ENCODE measurements around the gene SLCO1A2.
"Not testable (repeated sequence)": the region's sequence is repeated elsewhere in the genome, so short reads cannot be mapped to it uniquely, and the experiment has no call there.

SLCO1A2 gene, protein sequence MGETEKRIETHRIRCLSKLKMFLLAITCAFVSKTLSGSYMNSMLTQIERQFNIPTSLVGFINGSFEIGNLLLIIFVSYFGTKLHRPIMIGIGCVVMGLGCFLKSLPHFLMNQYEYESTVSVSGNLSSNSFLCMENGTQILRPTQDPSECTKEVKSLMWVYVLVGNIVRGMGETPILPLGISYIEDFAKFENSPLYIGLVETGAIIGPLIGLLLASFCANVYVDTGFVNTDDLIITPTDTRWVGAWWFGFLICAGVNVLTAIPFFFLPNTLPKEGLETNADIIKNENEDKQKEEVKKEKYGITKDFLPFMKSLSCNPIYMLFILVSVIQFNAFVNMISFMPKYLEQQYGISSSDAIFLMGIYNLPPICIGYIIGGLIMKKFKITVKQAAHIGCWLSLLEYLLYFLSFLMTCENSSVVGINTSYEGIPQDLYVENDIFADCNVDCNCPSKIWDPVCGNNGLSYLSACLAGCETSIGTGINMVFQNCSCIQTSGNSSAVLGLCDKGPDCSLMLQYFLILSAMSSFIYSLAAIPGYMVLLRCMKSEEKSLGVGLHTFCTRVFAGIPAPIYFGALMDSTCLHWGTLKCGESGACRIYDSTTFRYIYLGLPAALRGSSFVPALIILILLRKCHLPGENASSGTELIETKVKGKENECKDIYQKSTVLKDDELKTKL

GRCh38 chr12:21334771-21335325 is at the start of gene SLCO1A2:
Gene SLCO1A2, minus strand, starts transcription at chr12:21334917. Its CDS starts 270 bp downstream, at chr12:21334647.
- no peak for FAIRE-seq

DNA sequence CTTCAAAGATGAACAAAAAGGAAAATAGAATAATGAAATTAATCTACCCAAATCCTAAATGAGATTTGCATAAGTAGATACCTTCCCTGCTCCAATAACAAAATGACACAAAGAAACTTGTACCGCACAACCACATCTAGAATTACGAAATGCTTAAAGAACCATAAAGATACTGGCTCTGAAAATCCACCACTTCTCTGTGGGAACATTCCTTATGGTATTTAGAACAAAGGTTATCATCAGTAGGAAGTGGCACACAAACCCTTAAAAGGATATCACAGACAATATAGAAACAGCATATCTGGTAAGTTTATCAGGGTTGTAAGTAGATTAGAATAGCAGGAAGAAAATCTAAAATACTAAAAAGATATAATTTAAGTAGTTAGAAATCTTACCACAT is 49.5 kb upstream of the SLCO1A2 start:
- FAIRE-seq, result no peak
- no peak for DNase-seq (ENCODE audit: low spot score)

More at GRCh38 chr12:21334771-21335325, at the start of gene SLCO1A2:
- DNase-seq (ENCODE audit: low spot score), result no peak

DNA sequence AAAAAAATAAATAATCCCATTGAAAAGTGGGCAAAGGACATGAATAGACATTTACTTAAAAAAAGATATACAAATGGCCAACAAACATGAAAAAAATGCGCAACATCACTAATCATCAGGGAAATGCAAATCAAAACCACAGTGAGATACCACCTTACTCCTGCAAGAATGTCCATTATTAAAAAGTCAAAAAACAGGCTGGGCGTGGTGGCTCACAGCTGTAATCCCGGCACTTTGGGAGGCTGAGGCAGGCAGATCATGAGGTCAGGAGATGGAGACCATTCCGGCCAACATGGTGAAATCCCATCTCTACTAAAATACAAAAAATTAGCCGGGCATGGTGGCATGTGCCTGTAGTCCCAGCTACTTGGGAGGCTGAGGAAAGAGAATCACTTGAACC is 46.6 kb upstream of the SLCO1A2 start:
- not testable (repeated sequence) for DNase-seq (ENCODE audit: low spot score); FAIRE-seq

- DNase-seq (ENCODE audit: low spot score) (no peak), FAIRE-seq (no peak)
These were observed 44.5 kb upstream of the SLCO1A2 start for GRCh38 chr12:21379218-21379617.

DNA sequence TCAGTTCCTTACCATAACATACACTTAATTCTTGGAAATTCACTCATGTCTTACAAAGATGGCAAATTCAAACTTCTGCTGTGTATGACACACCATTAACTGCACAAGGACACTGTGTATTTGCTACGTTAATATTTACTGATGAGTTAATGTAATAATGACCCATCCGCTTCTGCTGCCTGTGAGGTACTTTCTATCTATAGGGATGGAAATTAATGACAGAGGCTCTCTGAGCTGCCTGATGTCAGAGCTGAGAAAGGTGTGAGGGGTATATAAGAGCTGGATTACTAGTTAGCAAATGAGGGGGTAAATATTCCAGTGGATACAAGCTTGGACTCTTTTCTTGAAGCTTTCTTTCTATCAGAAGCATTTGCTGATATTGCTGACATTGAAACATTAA is 37.9 kb upstream of the SLCO1A2 start, which contains the start of gene IAPP:
Gene IAPP, plus strand, starts transcription at position 301 of the 400 bp plus-strand sequence. CDS start 450 bp downstream, outside the sequence.
- DNase-seq (ENCODE audit: low spot score) (no peak), FAIRE-seq (no peak)

GRCh38 chr12:21370845-21371449 is 36.2 kb upstream of the SLCO1A2 start:
- FAIRE-seq, result no peak
- DNase-seq (ENCODE audit: low spot score), result no peak

- no peak for FAIRE-seq
- DNase-seq (ENCODE audit: low spot score), result no peak
These were observed 34.6 kb upstream of the SLCO1A2 start for GRCh38 chr12:21369141-21369980.

GRCh38 chr12:21360632-21361031 is 25.9 kb upstream of the SLCO1A2 start:
- DNase-seq (ENCODE audit: low spot score); FAIRE-seq: not testable (repeated sequence)

DNA sequence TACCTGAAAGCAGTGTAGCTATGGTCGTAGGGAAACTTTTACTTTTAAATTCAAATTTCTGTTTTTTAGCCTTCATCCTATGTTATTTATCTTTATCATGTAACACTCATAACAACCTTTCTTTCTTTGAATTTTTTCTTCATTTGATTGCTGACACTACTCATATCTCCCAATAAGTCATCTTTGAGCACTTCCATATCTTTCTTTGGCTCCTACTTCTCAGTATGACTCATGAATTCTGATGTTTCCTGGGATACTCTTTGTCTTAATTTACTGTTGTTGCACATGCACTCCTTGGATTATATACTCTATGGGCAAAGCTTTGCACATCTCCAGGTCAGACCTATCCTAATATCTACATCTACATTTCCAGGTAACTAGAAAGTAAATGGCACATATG is 19.9 kb upstream of the SLCO1A2 start:
- FAIRE-seq (no peak), DNase-seq (ENCODE audit: low spot score) (no peak)

- DNase-seq (ENCODE audit: low spot score) (no peak), FAIRE-seq (no peak)
These were observed 19.2 kb upstream of the SLCO1A2 start for GRCh38 chr12:21353948-21354347.

DNA sequence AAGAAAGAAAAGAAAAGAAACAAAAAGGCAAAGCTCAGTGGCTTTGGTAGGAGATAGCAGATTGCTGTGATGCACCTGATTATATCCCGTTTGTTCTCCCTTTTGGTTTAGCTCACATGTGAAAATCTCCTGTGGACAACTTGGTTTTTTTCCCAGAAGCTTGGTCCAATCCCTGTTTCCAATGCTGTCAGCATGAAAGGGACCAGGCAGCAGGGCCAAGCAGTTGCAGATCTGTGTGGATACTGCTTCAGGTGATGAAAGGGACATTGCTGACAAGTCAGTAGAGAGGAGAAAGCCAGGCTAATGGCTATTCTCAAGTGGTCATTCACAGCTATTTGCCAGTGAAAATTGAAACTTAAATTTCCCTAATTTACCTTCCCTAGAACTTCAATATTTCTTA is 18.8 kb upstream of the SLCO1A2 start:
- DNase-seq (ENCODE audit: low spot score) (no peak), FAIRE-seq (no peak)

- FAIRE-seq, result no peak
- DNase-seq (ENCODE audit: low spot score), result no peak
These were observed 16.3 kb upstream of the SLCO1A2 start for GRCh38 chr12:21350975-21351374.

DNA sequence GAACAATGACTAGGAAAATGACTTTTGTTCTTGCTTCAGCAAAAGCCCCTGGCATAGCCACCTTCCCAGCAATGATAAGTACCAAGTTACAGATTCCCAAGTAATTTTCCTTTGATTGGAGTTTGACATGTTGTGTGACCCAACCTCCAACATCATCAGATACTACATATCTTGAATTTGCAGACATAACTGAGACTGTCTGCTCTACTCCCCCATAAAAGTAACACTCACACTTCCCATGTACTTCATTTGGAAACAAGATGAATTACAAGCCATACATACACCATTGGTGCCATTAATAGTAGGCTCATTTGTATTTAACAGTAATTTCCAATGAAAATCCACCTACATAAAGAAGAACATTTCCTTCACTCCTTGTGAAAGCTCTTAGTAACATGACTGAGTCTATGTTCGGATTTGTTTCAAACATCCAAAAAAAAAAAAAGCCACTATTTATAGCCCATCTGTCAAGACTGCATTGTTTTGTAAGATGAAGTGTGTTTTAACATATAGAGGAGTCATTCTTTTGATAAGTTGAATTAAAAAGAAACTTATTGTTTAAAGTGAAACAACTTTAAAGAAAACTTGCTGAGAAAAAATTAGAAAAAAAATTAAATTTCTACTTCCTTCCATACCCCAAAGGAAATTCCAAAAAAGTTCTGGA is 12.0 kb upstream of the SLCO1A2 start:
- FAIRE-seq (no peak), DNase-seq (ENCODE audit: low spot score) (no peak)

DNA sequence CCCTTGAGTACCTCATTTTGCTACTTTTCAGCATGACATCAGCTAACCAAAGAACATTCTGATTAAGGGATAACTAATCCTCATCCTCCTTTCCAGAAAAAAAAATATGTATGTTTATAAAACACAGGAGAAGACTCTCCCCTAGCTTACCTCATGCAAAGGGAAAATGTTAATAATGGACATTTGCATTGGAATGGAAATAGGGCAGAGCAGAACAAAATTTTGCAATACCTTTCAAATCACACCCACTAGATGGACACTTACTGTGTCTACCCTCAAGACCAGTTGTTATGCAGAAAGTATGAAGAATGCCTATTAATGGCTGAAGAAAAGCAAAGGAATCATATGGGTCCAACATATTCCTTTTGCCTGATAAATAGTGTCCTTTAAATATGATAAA is 8.9 kb upstream of the SLCO1A2 start:
- no peak for DNase-seq (ENCODE audit: low spot score)
- no peak for FAIRE-seq

DNA sequence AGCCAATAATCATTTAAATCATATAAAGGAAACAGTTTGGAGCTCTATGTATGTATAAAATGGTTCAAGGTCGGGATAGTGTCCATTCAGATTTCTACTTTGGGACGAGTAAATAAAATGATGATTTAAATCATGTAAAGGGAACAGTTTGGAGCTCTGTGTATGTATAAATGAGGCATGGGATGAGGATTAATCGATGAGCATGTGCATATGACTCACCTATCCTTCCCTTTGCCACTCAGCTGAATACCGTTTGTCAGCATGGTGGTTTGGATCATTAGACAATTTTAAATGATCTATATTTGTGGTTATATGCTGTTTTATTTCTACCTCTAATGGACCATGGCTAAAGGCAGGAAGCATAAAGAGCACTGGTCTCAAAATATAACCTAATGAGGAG is 7.1 kb upstream of the SLCO1A2 start:
- FAIRE-seq (no peak), DNase-seq (ENCODE audit: low spot score) (no peak)

DNA sequence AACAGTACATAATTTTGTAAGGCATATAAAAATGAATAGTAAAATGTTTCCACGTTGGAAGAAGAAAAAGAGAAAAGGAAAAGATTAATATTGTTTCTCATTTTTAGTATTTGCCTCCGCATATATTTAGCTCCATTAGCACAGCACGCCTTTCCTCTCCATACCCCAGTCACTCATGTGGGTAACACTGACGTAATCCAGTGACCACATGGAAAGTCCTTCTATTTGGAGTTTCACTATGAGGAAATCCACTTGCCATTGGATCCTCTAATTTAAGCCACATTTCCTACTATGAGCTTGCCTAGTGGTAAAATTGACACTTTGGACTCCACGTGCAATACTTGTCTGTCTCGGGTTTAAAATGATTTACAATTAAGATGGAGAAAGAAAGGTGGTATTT is 5.7 kb upstream of the SLCO1A2 start:
- DNase-seq (ENCODE audit: low spot score) (no peak), FAIRE-seq (no peak)

DNA sequence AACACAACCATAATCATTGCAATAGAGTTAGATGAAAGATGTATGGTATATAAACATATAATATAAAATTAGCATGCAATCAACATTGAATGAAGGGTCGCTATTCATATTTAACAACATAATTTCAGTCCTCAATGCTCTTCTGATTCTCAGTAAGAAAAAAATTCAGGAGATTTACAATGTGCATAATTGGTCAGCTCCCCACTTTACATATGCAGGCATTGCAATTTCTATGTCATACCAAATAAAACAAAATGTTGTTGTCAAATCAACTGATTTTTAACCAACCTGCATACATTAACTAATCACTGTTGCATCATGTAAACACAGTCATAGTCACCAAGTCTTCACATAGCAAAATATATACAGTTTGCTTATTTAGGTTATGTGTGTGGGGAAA is 5.2 kb upstream of the SLCO1A2 start:
- DNase-seq (ENCODE audit: low spot score) (no peak), FAIRE-seq (no peak)

DNA sequence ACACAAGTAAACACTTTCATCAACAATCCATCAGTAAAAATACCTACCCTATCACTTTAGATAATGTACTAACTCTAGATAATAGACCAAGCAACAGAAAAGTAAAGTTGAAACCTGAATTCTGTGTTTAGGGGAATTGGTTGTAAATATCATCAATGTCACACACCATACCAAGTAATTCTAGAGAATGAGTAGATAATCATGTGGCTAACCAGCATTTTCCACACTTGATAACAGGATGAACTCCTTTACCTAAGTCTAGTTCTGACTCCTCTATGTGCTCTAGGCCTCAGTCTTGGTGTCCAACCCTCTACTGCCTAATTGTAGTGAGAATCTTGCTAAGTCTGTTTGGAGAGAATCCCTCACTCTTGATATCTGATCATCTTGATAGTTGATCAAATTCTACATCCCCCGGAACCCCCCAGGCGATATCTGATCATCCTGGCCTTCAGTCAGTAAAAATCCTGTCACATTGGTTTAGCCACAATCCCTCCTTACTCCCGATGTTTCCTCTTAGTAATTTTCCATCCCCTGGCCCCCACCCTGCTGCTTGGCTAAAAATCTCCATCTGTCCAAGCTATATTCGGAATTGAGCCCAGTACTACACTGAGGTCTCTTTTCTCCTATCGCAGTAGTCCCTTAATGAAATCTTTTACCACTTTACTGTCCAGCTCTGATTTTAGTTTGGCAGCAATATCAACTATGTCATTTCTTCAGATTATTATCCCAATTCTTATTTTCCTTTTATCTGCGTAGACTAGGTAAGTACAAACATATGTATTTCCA is 3.4 kb upstream of the SLCO1A2 start:
- no peak for DNase-seq (ENCODE audit: low spot score)
- no peak for FAIRE-seq

DNA sequence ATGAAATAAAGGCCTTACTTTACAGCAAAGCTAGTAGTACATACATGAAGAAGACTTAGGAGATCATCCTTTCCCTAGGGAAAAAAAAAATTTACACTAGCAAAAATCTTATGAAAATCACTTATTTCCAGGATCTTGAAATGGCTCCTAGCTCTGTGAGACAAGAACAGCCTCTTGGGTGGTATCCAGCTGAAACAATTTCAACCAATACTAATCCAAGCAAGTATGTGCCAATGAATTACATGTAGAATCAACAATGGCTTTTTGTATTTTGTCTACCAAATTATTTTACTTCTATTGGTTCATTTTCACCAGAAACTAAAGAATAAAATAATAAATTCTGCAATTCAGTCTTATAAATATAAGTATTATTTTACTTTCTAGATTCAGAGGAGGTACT is 2.7 kb upstream of the SLCO1A2 start:
- DNase-seq (ENCODE audit: low spot score) (no peak), FAIRE-seq (no peak)

GRCh38 chr12:21336656-21337055 is 1.9 kb upstream of the SLCO1A2 start:
- FAIRE-seq (no peak), DNase-seq (ENCODE audit: low spot score) (no peak)

All from urothelium cell line (cell line).